ENCODE data around the gene TIMM44. TPM values are rescaled to one million over a fixed set of nuclear protein-coding genes. Genes with fewer than 3 reads are reported as not detected.

Gene TIMM44
- total and polyA plus RNA-seq, 7 donors = 33.0 to 80.1 (median 72.4) TPM

DNA sequence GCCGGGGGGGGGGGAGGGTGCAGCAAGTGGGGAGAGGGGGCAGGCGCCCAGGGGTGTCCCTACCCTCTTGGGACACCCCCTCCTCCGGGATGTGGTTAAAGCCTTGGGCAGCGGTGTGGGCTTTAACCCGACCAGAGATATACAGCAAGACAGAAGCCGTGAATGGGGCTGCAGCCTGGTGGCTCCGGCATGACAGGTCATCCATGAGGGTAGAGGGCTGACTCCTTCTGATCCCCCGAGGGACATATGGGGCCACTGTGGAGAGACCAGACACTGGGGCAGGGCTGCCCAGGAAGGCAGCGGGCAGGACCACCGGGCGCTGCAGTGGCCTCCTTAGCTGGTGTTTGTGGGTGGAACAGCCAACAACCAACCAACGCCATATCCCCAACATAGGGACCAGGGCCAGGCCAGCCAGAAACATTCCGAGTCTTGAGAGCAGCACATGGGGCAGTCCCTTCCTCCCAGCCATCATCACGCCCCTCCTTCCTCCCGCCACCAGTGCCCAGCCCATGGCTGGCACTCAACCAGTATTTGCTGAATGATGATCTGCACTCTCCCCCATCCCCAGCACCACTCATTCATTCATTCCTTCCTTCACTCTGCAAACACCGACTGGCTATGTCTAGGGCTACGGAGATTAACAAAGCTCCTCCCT, 43.8 kb upstream of the TIMM44 start:
- no peak for DNase-seq
- H3K36me3 ChIP-seq = peaks cover 15 to 90% (median 46%) of the 10 kb centered on the region in 4 donors
- TF ChIP-seq EP300 (IDR thresholded peaks at IDR 0.05) (no peak), POLR2A (IDR thresholded peaks at IDR 0.05) (no peak), POLR2AphosphoS5 (IDR thresholded peaks at IDR 0.05) (no peak)
- TF ChIP-seq, protein P1, sequence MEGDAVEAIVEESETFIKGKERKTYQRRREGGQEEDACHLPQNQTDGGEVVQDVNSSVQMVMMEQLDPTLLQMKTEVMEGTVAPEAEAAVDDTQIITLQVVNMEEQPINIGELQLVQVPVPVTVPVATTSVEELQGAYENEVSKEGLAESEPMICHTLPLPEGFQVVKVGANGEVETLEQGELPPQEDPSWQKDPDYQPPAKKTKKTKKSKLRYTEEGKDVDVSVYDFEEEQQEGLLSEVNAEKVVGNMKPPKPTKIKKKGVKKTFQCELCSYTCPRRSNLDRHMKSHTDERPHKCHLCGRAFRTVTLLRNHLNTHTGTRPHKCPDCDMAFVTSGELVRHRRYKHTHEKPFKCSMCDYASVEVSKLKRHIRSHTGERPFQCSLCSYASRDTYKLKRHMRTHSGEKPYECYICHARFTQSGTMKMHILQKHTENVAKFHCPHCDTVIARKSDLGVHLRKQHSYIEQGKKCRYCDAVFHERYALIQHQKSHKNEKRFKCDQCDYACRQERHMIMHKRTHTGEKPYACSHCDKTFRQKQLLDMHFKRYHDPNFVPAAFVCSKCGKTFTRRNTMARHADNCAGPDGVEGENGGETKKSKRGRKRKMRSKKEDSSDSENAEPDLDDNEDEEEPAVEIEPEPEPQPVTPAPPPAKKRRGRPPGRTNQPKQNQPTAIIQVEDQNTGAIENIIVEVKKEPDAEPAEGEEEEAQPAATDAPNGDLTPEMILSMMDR (IDR thresholded peaks at IDR 0.05) = no peak
- H3K4me1 ChIP-seq = peaks cover 0 to 18% (median 13%) of the 10 kb centered on the region in 4 donors
- no peaks in the 10 kb centered on the region for H3K9me3 ChIP-seq
- intact Hi-C loops (cut with DNase I) = no loop called here
- peak overlapping the region in 1 of 4 donors; percentile 13 for H3K27ac ChIP-seq
- 86 to 88% methylated on average over 17 of the region's 17 CpGs for WGBS, 2 donors
- H3K4me3 ChIP-seq = no peak overlapping the region
- H3K27me3 ChIP-seq = no peaks in the 10 kb centered on the region

DNA sequence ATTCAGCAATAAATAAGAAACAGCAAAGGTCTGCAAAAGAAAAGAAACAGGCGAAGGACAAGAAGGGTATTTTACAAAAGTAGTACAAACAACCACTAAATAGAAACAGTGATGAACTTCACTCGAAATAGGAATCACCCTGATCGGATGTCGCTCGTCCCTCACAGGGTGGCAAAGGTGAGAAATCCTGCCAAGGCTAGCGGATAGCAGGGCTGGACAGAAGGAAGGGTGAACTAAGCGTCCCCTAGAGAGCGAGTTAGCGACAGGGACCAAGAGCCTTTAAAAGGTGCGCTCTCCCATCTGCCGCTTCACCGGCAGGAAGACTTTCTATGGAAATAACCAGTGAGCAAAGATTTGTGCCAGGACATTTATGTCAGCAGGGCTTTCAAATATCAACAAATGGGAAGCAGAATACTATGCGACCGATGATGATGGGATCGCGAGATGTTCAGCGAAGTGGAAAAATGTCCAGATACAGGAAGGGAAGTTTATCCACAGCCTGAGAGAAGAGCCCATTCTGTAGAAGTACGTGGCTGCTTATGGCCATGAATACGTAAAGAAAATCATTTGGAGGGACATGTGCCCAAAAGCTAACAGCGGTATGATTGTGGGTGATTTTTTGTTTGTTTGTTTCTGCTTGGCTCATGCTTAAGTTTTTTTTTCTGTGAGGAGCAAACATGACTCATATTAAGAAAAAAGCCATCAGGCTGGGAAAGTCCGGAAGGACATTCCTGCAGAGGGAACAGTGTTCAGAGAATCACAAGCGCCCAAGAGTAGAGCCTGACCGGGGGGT, 43.1 kb upstream of the TIMM44 start:
- Histone ChIP-seq H3K9me3 (no peaks in the 10 kb centered on the region), H3K27ac (peak overlapping the region in 1 of 4 donors; percentile 34), H3K36me3 (peaks cover 14 to 96% (median 48%) of the 10 kb centered on the region in 4 donors), H3K27me3 (no peaks in the 10 kb centered on the region), H3K4me1 (peaks cover 0 to 18% (median 13%) of the 10 kb centered on the region in 4 donors), H3K4me3 (no peak overlapping the region)
- no peak for DNase-seq
- TF ChIP-seq POLR2A (IDR thresholded peaks at IDR 0.05) (no peak), POLR2AphosphoS5 (IDR thresholded peaks at IDR 0.05) (no peak), EP300 (IDR thresholded peaks at IDR 0.05) (no peak)
- TF ChIP-seq, protein P1 (IDR thresholded peaks at IDR 0.05) = no peak
- WGBS, 2 donors = 82 to 86% methylated on average over 23 of the region's 23 CpGs
- intact Hi-C loops (cut with DNase I) = no loop called here

DNA sequence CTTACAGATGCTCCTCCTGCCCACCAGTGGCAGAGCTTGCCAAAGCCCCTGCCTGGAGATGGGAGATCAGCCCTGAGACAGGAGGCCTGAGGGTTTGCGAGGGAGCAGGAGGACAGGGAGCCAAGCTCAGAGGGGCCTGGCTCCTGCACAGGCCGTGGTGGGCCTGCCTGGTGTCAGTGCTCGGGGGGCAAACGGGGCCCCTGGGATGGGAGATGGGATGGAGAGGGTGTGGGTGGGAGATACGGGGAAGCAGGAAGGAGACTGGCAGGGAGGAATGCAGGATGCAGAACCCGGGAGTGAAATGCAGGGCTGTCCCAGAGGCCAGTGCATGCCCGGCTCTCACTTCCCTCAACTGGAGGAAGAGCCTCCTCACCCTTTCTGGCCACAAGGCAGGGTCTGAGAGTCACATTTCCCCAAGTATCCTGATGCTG, 42.0 kb upstream of the TIMM44 start:
- no peaks in the 10 kb centered on the region for H3K9me3 ChIP-seq
- H3K4me3 ChIP-seq = no peak overlapping the region
- TF ChIP-seq, protein P1 (IDR thresholded peaks at IDR 0.05) = no peak
- TF ChIP-seq POLR2A (IDR thresholded peaks at IDR 0.05) = no peak
- no peak for TF ChIP-seq EP300 (IDR thresholded peaks at IDR 0.05)
- no peak for TF ChIP-seq POLR2AphosphoS5 (IDR thresholded peaks at IDR 0.05)
- no peak for DNase-seq
- WGBS, 2 donors = 89 to 90% methylated on average over 7 of the region's 7 CpGs
- H3K4me1 ChIP-seq = peaks cover 0 to 18% (median 13%) of the 10 kb centered on the region in 4 donors
- no peaks in the 10 kb centered on the region for H3K27me3 ChIP-seq
- peaks cover 7 to 95% (median 44%) of the 10 kb centered on the region in 4 donors for H3K36me3 ChIP-seq
- intact Hi-C loops (cut with DNase I) = no loop called here
- H3K27ac ChIP-seq = no peak overlapping the region

DNA sequence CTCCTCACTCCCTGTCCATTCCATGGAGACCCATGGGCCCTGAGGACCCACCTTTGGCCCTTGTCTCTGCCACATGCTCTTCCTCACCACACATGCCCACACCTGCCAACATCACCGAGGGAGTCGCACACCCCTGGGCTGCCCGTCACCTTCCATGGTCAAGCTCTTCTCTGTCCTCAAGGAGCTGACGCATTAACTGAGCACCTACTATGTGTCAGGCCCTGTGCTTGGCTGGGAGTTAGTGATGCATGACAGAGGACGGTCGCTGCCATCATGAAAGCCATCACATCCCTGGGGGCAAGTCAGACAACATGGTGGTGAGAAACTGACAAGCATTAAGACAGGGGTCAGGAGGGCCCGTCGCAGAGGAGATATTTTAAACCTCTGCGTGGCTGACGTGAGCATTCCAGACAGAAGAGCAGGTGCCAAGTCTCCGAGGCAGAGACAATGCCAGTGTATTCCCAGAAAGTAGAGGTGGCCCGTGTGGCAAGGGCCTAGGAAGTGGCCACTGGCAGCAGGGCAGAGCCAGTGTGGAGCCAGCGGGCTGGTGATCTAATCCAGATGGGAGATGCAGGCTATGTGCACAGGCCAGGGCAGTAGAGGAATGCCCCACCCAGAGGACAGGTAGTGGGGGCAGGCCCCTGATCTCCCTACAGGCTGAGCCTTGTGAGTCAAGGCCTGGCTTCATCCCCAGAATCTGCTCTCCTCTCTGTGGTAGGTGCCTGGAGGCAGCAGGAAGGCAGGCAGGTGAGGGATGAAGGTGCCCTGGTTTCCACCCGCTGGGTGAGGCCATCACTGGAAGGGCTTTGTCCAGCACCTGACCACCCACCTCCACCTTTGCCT, 40.8 kb upstream of the TIMM44 start:
- no peaks in the 10 kb centered on the region for H3K9me3 ChIP-seq
- TF ChIP-seq POLR2A (IDR thresholded peaks at IDR 0.05) (no peak), EP300 (IDR thresholded peaks at IDR 0.05) (no peak), POLR2AphosphoS5 (IDR thresholded peaks at IDR 0.05) (no peak)
- TF ChIP-seq, protein P1 (IDR thresholded peaks at IDR 0.05) = no peak
- H3K4me3 ChIP-seq = no peak overlapping the region
- no peaks in the 10 kb centered on the region for H3K27me3 ChIP-seq
- H3K36me3 ChIP-seq = peaks cover 14 to 95% (median 48%) of the 10 kb centered on the region in 4 donors
- 95% methylated on average over 14 of the region's 14 CpGs for WGBS, 2 donors
- no peak for DNase-seq
- peaks cover 0 to 19% (median 16%) of the 10 kb centered on the region in 4 donors for H3K4me1 ChIP-seq
- H3K27ac ChIP-seq = no peak overlapping the region
- intact Hi-C loops (cut with DNase I) = no loop called here

Measured in sigmoid colon (tissue), 7 donors.